Measurements from ENCODE around the gene BPHL. TPM values are rescaled to one million over a fixed set of nuclear protein-coding genes. Genes with fewer than 3 reads are reported as not detected.
A peak's percentile ranks its signal among the peaks of the same experiment; 100 is the strongest.
"Not testable (repeated sequence)": the region's sequence is repeated elsewhere in the genome, so short reads cannot be mapped to it uniquely, and the experiment has no call there.

The BPHL gene
- total RNA-seq: 10 to 100 TPM; 25.5 to 27.6 TPM
- long read RNA-seq, transcript BPHL-203 (7 exons, 1,928 nt): major isoform, 37 of 46 reads
- long read RNA-seq, partial matches to known transcripts: 3 of 46 reads
- long read RNA-seq, other reads (novel, unspliced or antisense): 2 of 46 reads

GRCh38 chr6:3118353-3119039 lies at the start of gene BPHL:
Gene BPHL, plus strand, starts transcription at chr6:3118711. Its CDS starts 30 bp downstream, at chr6:3118741.
- intact Hi-C loops (cut with DNase I, micrococcal nuclease): no loop called here
- peak; percentile 93 for ATAC-seq
- DNase-seq: peak; percentile 97 to 100

GRCh38 chr6:3071568-3071967 lies 46.9 kb upstream of the BPHL start:
- ATAC-seq: no peak
- intact Hi-C loops (cut with DNase I, micrococcal nuclease): no loop called here
- DNase-seq: no peak

- no peak for DNase-seq
- intact Hi-C loops (cut with DNase I, micrococcal nuclease): no loop called here
- ATAC-seq: no peak
Measured at GRCh38 chr6:3072798-3073197, 45.7 kb upstream of the BPHL start.

DNA sequence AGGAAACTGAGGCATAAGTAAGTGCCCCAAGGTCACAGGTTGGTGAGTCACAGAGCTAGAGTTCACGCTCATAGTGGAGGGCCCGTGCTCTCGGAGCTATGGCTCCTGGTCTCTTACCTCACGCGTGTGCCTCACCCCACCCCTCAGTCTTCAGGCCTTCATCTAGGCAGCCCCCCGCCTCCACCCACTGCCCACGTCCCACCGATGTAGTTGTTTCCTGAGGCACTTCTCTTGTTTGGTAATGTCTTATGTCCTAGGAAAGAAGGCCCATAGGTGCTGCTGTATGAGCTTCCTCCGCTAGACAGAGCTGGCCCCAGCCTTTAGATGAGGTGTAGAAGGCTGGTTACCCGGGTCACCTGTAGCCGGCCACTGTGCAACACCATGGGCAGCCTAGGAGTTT lies 45.1 kb upstream of the BPHL start:
- no peak for ATAC-seq
- intact Hi-C loops (cut with DNase I, micrococcal nuclease): no loop called here
- no peak for DNase-seq

GRCh38 chr6:3075772-3076113 lies 42.8 kb upstream of the BPHL start:
- no peak for DNase-seq
- intact Hi-C loops (cut with DNase I, micrococcal nuclease): no loop called here
- no peak for ATAC-seq

- intact Hi-C loops (cut with DNase I, micrococcal nuclease): no loop called here
- ATAC-seq (no peak), DNase-seq (no peak)
Measured at GRCh38 chr6:3076320-3076719, 42.2 kb upstream of the BPHL start.

DNA sequence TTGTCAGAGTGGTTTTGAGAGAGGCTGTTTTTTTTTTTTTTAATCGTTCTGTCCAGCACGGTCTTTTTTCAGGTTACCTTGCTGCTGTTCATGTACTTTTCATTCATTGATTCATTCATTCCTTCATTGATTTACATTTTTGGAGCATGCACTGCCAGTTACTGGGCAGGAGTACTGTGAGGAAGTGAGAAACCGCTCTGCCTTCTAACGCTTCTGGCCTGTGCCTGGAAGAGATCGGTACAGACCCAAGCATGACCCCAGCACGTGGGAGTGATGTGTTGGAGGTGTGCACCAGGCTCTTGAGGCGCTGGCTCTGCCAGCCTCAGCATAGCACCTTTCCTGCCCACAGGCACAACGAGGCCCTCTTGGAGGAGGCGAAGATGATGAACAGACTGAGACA lies 41.1 kb upstream of the BPHL start:
- DNase-seq: no peak
- ATAC-seq: no peak
- intact Hi-C loops (cut with DNase I, micrococcal nuclease): no loop called here

DNA sequence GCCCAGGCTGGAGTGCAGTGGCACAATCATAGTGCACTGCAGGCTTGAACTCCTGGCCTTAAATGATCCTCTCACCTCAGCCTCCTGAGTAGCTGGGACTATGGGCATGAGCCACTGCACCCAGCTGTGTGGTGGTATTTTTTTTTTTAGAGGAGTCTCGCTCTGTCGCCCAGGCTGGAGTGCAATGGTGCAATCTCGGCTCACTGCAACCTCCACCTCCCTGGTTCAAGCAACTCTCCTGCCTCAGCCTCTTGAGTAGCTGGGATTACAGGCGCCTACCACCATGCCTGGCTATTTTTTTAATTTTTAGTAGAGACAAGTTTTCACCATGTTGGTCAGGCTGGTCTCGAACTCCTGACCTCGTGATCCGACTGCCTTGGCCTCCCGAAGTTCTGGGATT lies 39.6 kb upstream of the BPHL start:
- DNase-seq; intact Hi-C loops (cut with DNase I, micrococcal nuclease); ATAC-seq: not testable (repeated sequence)

DNA sequence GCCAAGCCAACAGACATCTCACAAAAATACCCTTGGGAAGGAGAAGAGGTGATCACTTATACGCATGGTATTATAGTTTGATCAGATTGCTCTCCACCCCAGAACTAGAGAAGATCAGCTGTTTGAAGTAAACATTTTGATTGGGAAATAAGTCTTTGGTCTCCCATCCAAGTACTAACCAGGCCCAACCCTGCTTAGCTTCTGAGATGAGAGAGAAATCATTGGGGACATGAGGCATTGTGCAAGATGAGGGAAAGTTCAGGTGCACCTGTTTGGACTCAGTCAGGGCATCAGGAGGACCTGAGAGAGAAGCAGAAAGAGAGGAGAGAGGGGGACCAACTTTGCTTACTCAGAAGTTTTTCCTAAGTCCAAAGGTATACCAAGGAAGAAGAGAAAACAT lies 38.8 kb upstream of the BPHL start:
- DNase-seq: no peak
- no peak for ATAC-seq
- intact Hi-C loops (cut with DNase I, micrococcal nuclease): no loop called here

DNA sequence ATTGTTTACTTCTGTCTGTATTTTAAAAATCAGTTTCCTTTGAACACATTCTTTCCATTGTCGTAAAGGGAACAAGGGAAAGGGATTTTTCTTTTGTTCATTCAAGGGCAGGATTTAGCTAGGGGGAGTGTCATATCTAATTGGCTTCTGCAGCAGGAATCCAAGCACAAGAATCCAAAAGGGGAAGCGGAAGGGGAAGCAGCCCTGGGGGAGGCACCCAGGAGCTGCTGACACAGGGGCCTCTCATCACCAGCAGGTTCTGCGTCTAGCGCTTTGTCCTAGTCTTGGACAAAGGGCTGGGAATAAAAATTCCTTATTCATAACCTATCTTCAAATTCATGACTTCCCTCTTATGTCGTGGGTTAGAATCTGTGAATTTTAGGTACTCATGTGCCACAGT lies 36.6 kb upstream of the BPHL start:
- intact Hi-C loops (cut with DNase I, micrococcal nuclease): no loop called here
- peak; percentile 23 for ATAC-seq
- no peak for DNase-seq

DNA sequence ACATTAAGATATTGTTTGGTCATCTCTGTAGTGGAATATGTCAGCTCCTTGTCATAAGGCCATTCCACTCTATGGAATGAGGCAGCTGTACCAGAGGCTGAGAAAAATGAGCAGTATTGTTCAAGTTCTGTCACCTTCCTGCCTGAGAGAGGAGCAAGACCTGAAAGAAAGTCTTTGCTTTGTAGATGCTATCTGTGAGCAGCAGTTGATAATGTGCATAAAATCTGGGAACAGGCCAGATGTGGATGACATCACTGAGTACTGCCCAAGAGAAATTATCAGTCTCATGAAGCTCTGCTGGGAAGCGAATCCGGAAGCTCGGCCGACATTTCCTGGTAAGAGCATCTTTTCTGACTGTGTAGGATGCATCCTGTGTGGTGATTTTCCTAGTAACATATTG lies 33.4 kb upstream of the BPHL start:
- DNase-seq: no peak
- intact Hi-C loops (cut with DNase I, micrococcal nuclease): no loop called here
- ATAC-seq: no peak

DNA sequence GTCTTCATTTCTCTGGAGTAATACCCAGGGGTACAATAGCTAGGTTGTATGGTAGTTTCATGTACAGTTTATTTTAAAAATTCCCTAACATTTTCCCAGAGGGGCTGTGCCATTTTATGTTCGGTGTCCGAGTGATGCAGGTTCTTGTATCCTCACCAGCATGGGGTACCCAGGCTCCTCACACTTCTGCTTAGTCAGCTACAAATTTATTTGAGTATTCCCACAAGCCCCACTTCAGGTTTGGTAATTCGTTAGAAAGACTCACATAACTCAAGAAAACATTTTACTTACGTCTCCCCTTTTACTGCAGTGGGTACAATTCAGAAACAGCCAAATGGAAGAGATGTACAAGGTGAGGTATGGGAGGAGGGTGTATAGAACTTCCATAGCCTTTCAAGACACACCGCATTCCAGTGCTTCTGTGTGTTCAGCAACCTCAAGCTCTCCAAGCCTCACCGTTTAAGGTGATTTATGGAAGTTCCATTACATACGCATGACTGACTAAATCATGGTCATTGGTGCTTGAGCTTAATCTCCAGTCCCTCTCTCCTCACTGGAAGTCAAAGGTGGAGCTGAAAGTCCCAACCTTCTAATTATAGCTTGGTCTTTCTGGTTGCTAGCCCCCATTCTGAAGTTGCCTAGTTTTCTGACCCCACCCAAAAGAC lies 32.1 kb upstream of the BPHL start:
- DNase-seq (no peak), ATAC-seq (no peak)
- intact Hi-C loops (cut with DNase I, micrococcal nuclease): no loop called here

- intact Hi-C loops (cut with DNase I, micrococcal nuclease): no loop called here
- no peak for ATAC-seq
- no peak for DNase-seq
Measured at GRCh38 chr6:3088446-3088845, 30.1 kb upstream of the BPHL start.

DNA sequence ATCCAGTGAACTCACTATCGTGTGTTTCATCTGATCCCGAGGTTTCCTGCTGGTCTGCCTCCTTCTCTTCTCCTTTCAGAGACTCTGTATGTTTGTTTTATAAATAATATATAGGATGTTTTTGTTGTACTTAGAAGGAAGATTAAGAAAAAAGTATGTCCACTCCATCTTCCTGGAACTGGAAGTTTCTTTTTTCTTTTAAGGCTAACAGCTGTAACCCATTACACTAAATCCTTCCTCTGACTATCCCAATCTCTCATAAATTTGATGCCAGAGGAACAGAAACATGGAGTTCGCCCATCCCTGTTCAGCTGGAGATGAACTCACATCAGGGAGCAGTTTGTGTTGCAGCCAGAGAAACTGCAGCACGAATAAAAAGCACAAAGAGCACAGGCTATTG lies 29.5 kb upstream of the BPHL start:
- DNase-seq: no peak
- ATAC-seq: no peak
- intact Hi-C loops (cut with DNase I, micrococcal nuclease): no loop called here

DNA sequence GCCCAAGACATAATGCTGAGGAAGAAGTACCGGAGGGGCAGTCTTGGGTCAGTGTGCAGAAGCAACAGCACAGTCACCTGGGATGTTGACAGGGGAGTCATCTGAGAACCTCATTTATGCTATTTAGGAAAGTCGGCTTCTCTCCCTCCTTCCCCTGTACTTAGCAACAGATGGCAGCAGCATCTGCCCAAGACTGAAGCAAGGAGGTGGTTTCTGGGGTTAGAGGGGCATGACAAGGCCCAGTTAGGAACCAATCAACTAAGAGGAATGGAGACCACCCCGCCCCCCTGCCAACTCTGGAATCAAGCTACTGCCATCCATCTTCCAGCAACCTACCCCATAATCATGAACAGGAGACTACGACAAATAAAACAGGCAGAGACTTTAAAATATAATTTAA lies 28.5 kb upstream of the BPHL start:
- no peak for DNase-seq
- intact Hi-C loops (cut with DNase I, micrococcal nuclease): no loop called here
- no peak for ATAC-seq

- no peak for ATAC-seq
- DNase-seq: no peak
- intact Hi-C loops (cut with DNase I, micrococcal nuclease): no loop called here
Measured at GRCh38 chr6:3094815-3095214, 23.7 kb upstream of the BPHL start.

GRCh38 chr6:3102875-3103274 lies 15.6 kb upstream of the BPHL start:
- ATAC-seq (no peak), DNase-seq (no peak)
- intact Hi-C loops (cut with DNase I, micrococcal nuclease): no loop called here

- DNase-seq: no peak
- intact Hi-C loops (cut with DNase I, micrococcal nuclease): no loop called here
- peak; percentile 40 for ATAC-seq
Measured at GRCh38 chr6:3108746-3109414, 9.6 kb upstream of the BPHL start.

DNA sequence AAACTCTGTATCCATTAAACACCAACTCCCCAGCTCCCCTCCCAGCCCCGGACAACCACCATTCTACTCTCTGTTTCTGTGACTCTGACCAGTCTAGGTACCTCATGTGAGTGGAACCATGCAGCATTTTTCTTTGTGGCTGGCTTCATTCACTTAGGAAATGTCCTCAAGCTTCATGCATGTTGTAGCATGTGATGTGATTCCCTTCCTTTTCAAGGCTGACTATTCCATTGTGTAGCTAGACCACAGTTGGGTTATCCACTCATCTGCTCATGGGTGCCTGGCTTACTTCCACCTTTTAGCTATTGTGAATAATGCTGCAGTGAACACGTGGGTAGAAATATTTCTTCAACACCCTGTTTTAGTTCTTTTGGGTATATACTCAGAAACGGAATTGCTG lies 8.8 kb upstream of the BPHL start:
- DNase-seq (no peak), ATAC-seq (no peak)
- intact Hi-C loops (cut with DNase I, micrococcal nuclease): no loop called here

- ATAC-seq: no peak
- no peak for DNase-seq
- intact Hi-C loops (cut with DNase I, micrococcal nuclease): no loop called here
Measured at GRCh38 chr6:3114377-3114776, 4.1 kb upstream of the BPHL start.
